ENCODE data around the gene DPM3. TPM values are rescaled to one million over a fixed set of nuclear protein-coding genes. Genes with fewer than 3 reads are reported as not detected.

DPM3 gene
- total and polyA plus RNA-seq, 8 donors = 19.6 to 91.0 (median 29.1) TPM

GRCh38 chr1:155128755-155129473 is 11.4 kb downstream of the DPM3 start:
- no peak for ATAC-seq
- intact Hi-C loops (cut with DNase I) = no loop called here
- TF ChIP-seq CTCF (IDR thresholded peaks at IDR 0.05) = no peak
- DNase-seq = no peak
- H3K27me3 ChIP-seq = peaks cover 0 to 57% of the 10 kb centered on the region in 2 donors
- H3K27ac ChIP-seq = peak overlapping the region; percentile 84 to 86
- peaks cover 36 to 78% of the 10 kb centered on the region in 2 donors for H3K4me1 ChIP-seq
- H3K4me3 ChIP-seq = peak overlapping the region; percentile 66 to 69
- H3K9me3 ChIP-seq = no peaks in the 10 kb centered on the region
- peaks cover 0 to 27% of the 10 kb centered on the region in 2 donors for H3K36me3 ChIP-seq

GRCh38 chr1:155127967-155128754 is 12.2 kb downstream of the DPM3 start:
- no peak for TF ChIP-seq CTCF (IDR thresholded peaks at IDR 0.05)
- intact Hi-C loops (cut with DNase I) = no loop called here
- Histone ChIP-seq H3K27ac (peak overlapping the region; percentile 84 to 86), H3K27me3 (peaks cover 0 to 57% of the 10 kb centered on the region in 2 donors), H3K4me3 (peak overlapping the region; percentile 66 to 69), H3K36me3 (peaks cover 0 to 19% of the 10 kb centered on the region in 2 donors), H3K9me3 (no peaks in the 10 kb centered on the region), H3K4me1 (peaks cover 33 to 77% of the 10 kb centered on the region in 2 donors)
- no peak for DNase-seq
- ATAC-seq = no peak

GRCh38 chr1:155127105-155127966 is 13.0 kb downstream of the DPM3 start, which contains the start of gene EFNA1:
Gene EFNA1, plus strand, starts transcription at chr1:155127876. Its CDS starts 102 bp downstream, at chr1:155127978.
- intact Hi-C loops (cut with DNase I) = no loop called here
- Histone ChIP-seq H3K4me1 (peaks cover 33 to 71% of the 10 kb centered on the region in 2 donors), H3K27ac (peak within 1 kb of the TSS; percentile 84 to 86), H3K36me3 (peaks cover 0 to 12% of the 10 kb centered on the region in 2 donors), H3K27me3 (peaks cover 0 to 57% of the 10 kb centered on the region in 2 donors), H3K9me3 (no peaks in the 10 kb centered on the region), H3K4me3 (peak within 1 kb of the TSS; percentile 66 to 69)
- TF ChIP-seq CTCF (IDR thresholded peaks at IDR 0.05) = no peak
- peak; percentile 50 for ATAC-seq
- DNase-seq = peak; percentile 41 to 91 (median 74)

- intact Hi-C loops (cut with DNase I) = no loop called here
- Histone ChIP-seq H3K4me1 (peaks cover 33 to 65% of the 10 kb centered on the region in 2 donors), H3K27me3 (peaks cover 0 to 57% of the 10 kb centered on the region in 2 donors), H3K4me3 (peak overlapping the region; percentile 66 to 69), H3K9me3 (no peaks in the 10 kb centered on the region), H3K36me3 (peaks cover 0 to 6% of the 10 kb centered on the region in 2 donors), H3K27ac (peak overlapping the region; percentile 84 to 86)
- DNase-seq = peak in 3 of 4 donors; percentile 68 to 90 (median 88)
- ATAC-seq = peak; percentile 64
- no peak for TF ChIP-seq CTCF (IDR thresholded peaks at IDR 0.05)
Measured at GRCh38 chr1:155126556-155127104, 13.7 kb downstream of the DPM3 start.

All from left lung (tissue), 10 donors.